Heart right ventricle (tissue), 16 donors: ENCODE measurements around the gene DNAH17. TPM values are rescaled to one million over a fixed set of nuclear protein-coding genes. Genes with fewer than 3 reads are reported as not detected.

Experiments
- ATAC-seq, 8 donors: fragments of 200-7000 bp; cut with Tn5 transposase; one replicate each; pipeline ENCODE4 v1.9.1; 2020; ENCODE audit warnings: mild to moderate bottlenecking in 8 of 8, moderate library complexity in 8 of 8, moderate number of reproducible peaks in 1 of 8
- DNase-seq, 2 donors: peaks; one replicate each; pipeline ENCODE4 v3.0.0-alpha.2; 2020
- H3K27ac ChIP-seq, 10 donors: fragments of 200-600 bp; sonication (generic) in 2 of 10; one replicate each; pipeline versions ENCODE4 v1.5.0 to v1.8.0; 2020 to 2022; ENCODE audit warnings: mild to moderate bottlenecking in 3 of 10
- H3K27me3 ChIP-seq, 7 donors: fragments of 200-600 bp; one replicate each; pipeline ENCODE4 v1.8.0; 2021 to 2022; ENCODE audit warnings: mild to moderate bottlenecking in 2 of 7
- H3K36me3 ChIP-seq, 9 donors: fragments of 200-600 bp; sonication (generic) in 1 of 9; one replicate each; pipeline versions ENCODE4 v1.5.0 to v1.8.0; 2020 to 2022; ENCODE audit warnings: mild to moderate bottlenecking in 2 of 9
- H3K4me1 ChIP-seq, 9 donors: fragments of 200-600 bp; sonication (generic) in 1 of 9; one replicate each; pipeline versions ENCODE4 v1.5.0 to v1.8.0; 2020 to 2022; ENCODE audit warnings: mild to moderate bottlenecking in 4 of 9
- H3K4me3 ChIP-seq, 10 donors: fragments of 200-600 bp; sonication (generic) in 2 of 10; one replicate each; pipeline versions ENCODE4 v1.5.0 to v1.8.0; 2020 to 2022; ENCODE audit warnings: mild to moderate bottlenecking in 7 of 10, moderate library complexity in 2 of 10
- H3K9me3 ChIP-seq, 11 donors: fragments of 200-600 bp in 10 of 11; sonication (generic) in 2 of 11; one replicate each; pipeline versions ENCODE4 v1.5.0 to v1.8.0; 2013 to 2022; ENCODE audit warnings: mild to moderate bottlenecking in 2 of 11, control low read depth in 1 of 11, moderate library complexity in 1 of 11
- CTCF ChIP-seq, 9 donors: fragments of 200-600 bp; sonication (generic) in 2 of 9; IDR thresholded peaks; one replicate each; pipeline versions ENCODE4 v1.5.0 to v1.8.0; 2021 to 2022; ENCODE audit warnings: antibody characterized with exemption in 9 of 9, mild to moderate bottlenecking in 5 of 9, moderate library complexity in 1 of 9
- WGBS, 2 donors: extraction: QIAGEN DNeasy Blood & Tissue Kit; methylation state at CpG; one replicate each; pipeline ENCODE4 v1.1.7; 2013; ENCODE audit warnings: inconsistent platforms in 1 of 2; 5-methylcytosine and 5-hydroxymethylcytosine counted together
- intact Hi-C, 10 donors: fragments of 100-400 bp; cut with DNase I; formaldehyde crosslinking; loops; one replicate each; pipeline versions ENCODE4 v1.11.1 to v1.14.2; 2022
- polyA plus RNA-seq, 2 donors: library from polyadenylated mRNA; stranded (reverse); fragments of 200-250 nt; gene quantifications; one replicate each; pipeline ENCODE4 v1.2.3, GENCODE V29; 2013
- total RNA-seq, 10 donors: library from RNA; stranded (reverse); fragmentation: NEBNext Ultra II Directional in 3 of 10; extraction: Animal tissue kit (Norgen Biotek cat#: 25700) in 3 of 10; gene quantifications; one replicate each; pipeline versions ENCODE4 v1.2.1 to v1.2.4, GENCODE V29; 2021 to 2023
- donor health status: Arrhythmogenic right ventricular cardiomyopathy.
- donor health status: ischemic (EF 13 %, LVEDD 7.1; RV severe dilation, severe dysfunction).
- donor health status: healthy with polysubstance abuse.
- donor health status: DM: no; HTN: yes; CAD: no.
- donor health status: DM: no; HTN: no; CAD: no.
- donor health status: ischemic (EF 25% LVEDD 6.9; RV normal size, moderate dysfunction).
- donor health status: ischemic (EF 25% LVEDD 5.7; RV mildly dilated, moderate dysfunction).
- donor health status: healthy.
- donor health status: DM: yes; HTN: yes; CAD: no.
- donor health status: Ischemic cardiomyopathy.
- donor health status: ischemic (EF 35%, LVEDD 5.7; RV mildly dilated, moderate dysfunction).
- donor health status: nonischemic (EF 11% LVEDD 7.7; RV severe dilation, severe dysfunction).
- donor health status: DM: yes; HTN: yes; CAD: no.
- donor health status: PGD.
- donor health status: ischemic (EF 29% LVEDD 5.4; RV normal size, mild dysfunction).
- donor health status: nonischemic (EF 23%, LVEDD 6.1; RV moderate dilation, normal function).

The DNAH17 gene
- total and polyA plus RNA-seq, 12 donors = 0.05 to 0.30 (median 0.09) TPM; not detected in 4

GRCh38 chr17:78538033-78538776 is 39.0 kb downstream of the DNAH17 start:
- H3K4me1 ChIP-seq = peaks cover 0 to 23% (median 7%) of the 10 kb centered on the region in 9 donors
- no peak overlapping the region for H3K27ac ChIP-seq
- ATAC-seq = no peak
- no peak for TF ChIP-seq CTCF (IDR thresholded peaks at IDR 0.05)
- no peaks in the 10 kb centered on the region for H3K27me3 ChIP-seq
- no peaks in the 10 kb centered on the region for H3K9me3 ChIP-seq
- intact Hi-C loops = no loop called here
- no peaks in the 10 kb centered on the region for H3K36me3 ChIP-seq
- no peak overlapping the region for H3K4me3 ChIP-seq
- no peak for DNase-seq
- 82 to 87% methylated on average over 10 of the region's 10 CpGs for WGBS, 2 donors

GRCh38 chr17:78537217-78537860 is 39.9 kb downstream of the DNAH17 start:
- no peak for TF ChIP-seq CTCF (IDR thresholded peaks at IDR 0.05)
- peaks cover 0 to 23% (median 7%) of the 10 kb centered on the region in 9 donors for H3K4me1 ChIP-seq
- no peaks in the 10 kb centered on the region for H3K27me3 ChIP-seq
- H3K36me3 ChIP-seq = no peaks in the 10 kb centered on the region
- H3K4me3 ChIP-seq = no peak overlapping the region
- WGBS, 2 donors = 92 to 97% methylated on average over 20 of the region's 20 CpGs
- H3K9me3 ChIP-seq = no peaks in the 10 kb centered on the region
- H3K27ac ChIP-seq = no peak overlapping the region
- intact Hi-C loops = no loop called here
- ATAC-seq (no peak), DNase-seq (no peak)

GRCh38 chr17:78535273-78536197 is 41.7 kb downstream of the DNAH17 start:
- intact Hi-C loops = no loop called here

More at GRCh38 chr17:78535273-78536197, 41.7 kb downstream of the DNAH17 start:
- WGBS, 2 donors = 74 to 76% methylated on average over 19 of the region's 19 CpGs
- no peak for TF ChIP-seq CTCF (IDR thresholded peaks at IDR 0.05)
- Histone ChIP-seq H3K9me3 (no peaks in the 10 kb centered on the region), H3K36me3 (no peaks in the 10 kb centered on the region), H3K4me1 (peaks cover 0 to 16% (median 7%) of the 10 kb centered on the region in 9 donors), H3K4me3 (no peak overlapping the region), H3K27me3 (no peaks in the 10 kb centered on the region), H3K27ac (no peak overlapping the region)
- ATAC-seq = no peak
- DNase-seq = no peak
